ENCODE results near the gene PFDN4. TPM values are rescaled to one million over a fixed set of nuclear protein-coding genes. Genes with fewer than 3 reads are reported as not detected.

Gene PFDN4
- total and polyA plus RNA-seq, 2 of the 13 experiments (the other 11 are each of a cell fraction or from before 2014, with no cell fraction given) = 59.8 to 227 TPM

GRCh38 chr20:54173653-54174456 is 34.0 kb upstream of the PFDN4 start, which contains the start of gene CYP24A1 (continued):
- TF ChIP-seq BORCS8-MEF2B (CRISPR knock-in tag; IDR thresholded peaks at IDR 0.05) = no peak
- no peak for TF ChIP-seq ZNF232 (CRISPR knock-in tag; IDR thresholded peaks at IDR 0.05; ENCODE audit: borderline replicate concordance)
- TF ChIP-seq ZNF276 (CRISPR knock-in tag; IDR thresholded peaks at IDR 0.05; ENCODE audit: low read depth) = no peak
- 0 out of 2 replicates have a peak, but pooled peaks have one; percentile 9 for TF ChIP-seq ZSCAN21 (CRISPR knock-in tag; IDR thresholded peaks at IDR 0.05; ENCODE audit: borderline replicate concordance)
- TF ChIP-seq ZNF10 (CRISPR knock-in tag; IDR thresholded peaks at IDR 0.05; ENCODE audit: borderline replicate concordance, low read depth) = no peak
- TF ChIP-seq ZNF430 (CRISPR knock-in tag; IDR thresholded peaks at IDR 0.05) = no peak
- TF ChIP-seq MEIS1 (CRISPR knock-in tag; IDR thresholded peaks at IDR 0.05; ENCODE audit: borderline replicate concordance) = no peak
- no peak for TF ChIP-seq ZNF12 (CRISPR knock-in tag; IDR thresholded peaks at IDR 0.05)
- TF ChIP-seq KMT2A (CRISPR knock-in tag; IDR thresholded peaks at IDR 0.05) = no peak
- no peak for TF ChIP-seq CHCHD3 (CRISPR knock-in tag; IDR thresholded peaks at IDR 0.05)
- TF ChIP-seq ETS1 (CRISPR knock-in tag; IDR thresholded peaks at IDR 0.05) = 0 out of 2 replicates have a peak, but pooled peaks have one; percentile 46
- TF ChIP-seq TEAD3 (CRISPR knock-in tag; optimal IDR thresholded peaks at IDR 0.05; ENCODE audit: borderline replicate concordance) = no peak
- no peak for TF ChIP-seq U2AF1 (optimal IDR thresholded peaks at IDR 0.05; ENCODE audit: low read depth, low read length)
- no peak for TF ChIP-seq PITX1 (CRISPR knock-in tag; IDR thresholded peaks at IDR 0.05)
- no peak for TF ChIP-seq ZNF235 (CRISPR knock-in tag; IDR thresholded peaks at IDR 0.05; ENCODE audit: borderline replicate concordance)
- TF ChIP-seq HES4 (CRISPR knock-in tag; IDR thresholded peaks at IDR 0.05; ENCODE audit: borderline replicate concordance) = no peak; the same call in 1 of the 2 replicates
- TF ChIP-seq ZFP90 (CRISPR knock-in tag; IDR thresholded peaks at IDR 0.05; ENCODE audit: borderline replicate concordance) = 0 out of 2 replicates have a peak, but pooled peaks have one; percentile 22
- no peak; the same call in 1 of the 2 replicates for TF ChIP-seq REPIN1 (CRISPR knock-in tag; IDR thresholded peaks at IDR 0.05; ENCODE audit: borderline replicate concordance, low read depth)
- no peak for TF ChIP-seq YEATS2 (CRISPR knock-in tag; IDR thresholded peaks at IDR 0.05; ENCODE audit: borderline replicate concordance)
- no peak for TF ChIP-seq ZNF160 (CRISPR knock-in tag; IDR thresholded peaks at IDR 0.05)
- no peak for TF ChIP-seq ZNF792 (CRISPR knock-in tag; IDR thresholded peaks at IDR 0.05)
- no peak for TF ChIP-seq TRIM24 (CRISPR knock-in tag; IDR thresholded peaks at IDR 0.05)
- no peak for TF ChIP-seq ZZZ3 (CRISPR knock-in tag; IDR thresholded peaks at IDR 0.05; ENCODE audit: borderline replicate concordance)
- no peak for TF ChIP-seq NR2C2 (CRISPR knock-in tag; IDR thresholded peaks at IDR 0.05; ENCODE audit: borderline replicate concordance)
- no peak for TF ChIP-seq ZNF274 (CRISPR knock-in tag; IDR thresholded peaks at IDR 0.05)
- no peak for TF ChIP-seq CSRNP2 (CRISPR knock-in tag; conservative IDR thresholded peaks at IDR 0.05; ENCODE audit: low read depth)
- no peak for TF ChIP-seq ZNF207 (IDR thresholded peaks at IDR 0.05; ENCODE audit: borderline replicate concordance)
